ENCODE data around the gene SBNO1.
"Not testable (repeated sequence)": the region's sequence is repeated elsewhere in the genome, so short reads cannot be mapped to it uniquely, and the experiment has no call there.

The SBNO1 gene

DNA sequence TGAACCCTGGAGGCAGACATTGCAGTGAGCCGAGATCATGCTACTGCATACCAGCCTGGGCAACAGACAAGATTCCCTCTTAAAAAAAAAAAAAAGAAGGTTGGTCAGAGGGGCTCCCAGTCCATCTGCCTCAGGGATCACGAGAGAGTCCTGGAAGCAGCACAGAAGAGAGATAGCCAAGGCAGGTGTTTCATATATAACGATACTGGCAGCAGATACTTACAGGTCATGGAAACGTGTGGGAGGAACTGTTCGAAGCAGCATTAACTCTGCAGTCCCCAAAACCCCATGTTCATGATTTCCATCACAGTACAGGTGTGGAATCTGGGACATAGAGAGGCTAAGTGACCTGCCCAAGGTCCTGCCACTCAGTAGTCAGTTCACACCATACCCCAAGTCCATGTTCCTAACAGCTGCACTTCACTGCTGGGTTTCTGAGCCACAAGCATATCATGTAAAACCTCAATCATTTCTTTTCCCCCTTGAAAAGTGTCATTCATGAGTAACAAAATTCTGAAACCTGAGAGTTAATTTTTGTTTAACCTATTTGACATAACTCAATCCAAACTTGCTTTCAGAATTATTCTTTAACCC lies 109.7 kb downstream of the SBNO1 start:
- peaks cover 51% of the 10 kb centered on the region for H3K36me3 ChIP-seq (ENCODE audit: control insufficient read depth, insufficient read depth, low read length)
- no peaks in the 10 kb centered on the region for H3K27me3 ChIP-seq (replicated peaks; ENCODE audit: control insufficient read depth, insufficient read depth, low read length, poor library complexity, severe bottlenecking)
- H3K4me3 ChIP-seq (ENCODE audit: insufficient read depth, low read depth, low read length, poor library complexity, severe bottlenecking) = no peak overlapping the region
- no peak for DNase-seq
- peaks cover 5% of the 10 kb centered on the region for H3K4me1 ChIP-seq (ENCODE audit: control insufficient read depth, insufficient read depth, low read length, poor library complexity, severe bottlenecking)
- no peak overlapping the region for H3K27ac ChIP-seq (ENCODE audit: insufficient read depth, low read length, poor library complexity, severe bottlenecking)
- no peaks in the 10 kb centered on the region for H3K9me3 ChIP-seq (ENCODE audit: control insufficient read depth, low read length)

DNA sequence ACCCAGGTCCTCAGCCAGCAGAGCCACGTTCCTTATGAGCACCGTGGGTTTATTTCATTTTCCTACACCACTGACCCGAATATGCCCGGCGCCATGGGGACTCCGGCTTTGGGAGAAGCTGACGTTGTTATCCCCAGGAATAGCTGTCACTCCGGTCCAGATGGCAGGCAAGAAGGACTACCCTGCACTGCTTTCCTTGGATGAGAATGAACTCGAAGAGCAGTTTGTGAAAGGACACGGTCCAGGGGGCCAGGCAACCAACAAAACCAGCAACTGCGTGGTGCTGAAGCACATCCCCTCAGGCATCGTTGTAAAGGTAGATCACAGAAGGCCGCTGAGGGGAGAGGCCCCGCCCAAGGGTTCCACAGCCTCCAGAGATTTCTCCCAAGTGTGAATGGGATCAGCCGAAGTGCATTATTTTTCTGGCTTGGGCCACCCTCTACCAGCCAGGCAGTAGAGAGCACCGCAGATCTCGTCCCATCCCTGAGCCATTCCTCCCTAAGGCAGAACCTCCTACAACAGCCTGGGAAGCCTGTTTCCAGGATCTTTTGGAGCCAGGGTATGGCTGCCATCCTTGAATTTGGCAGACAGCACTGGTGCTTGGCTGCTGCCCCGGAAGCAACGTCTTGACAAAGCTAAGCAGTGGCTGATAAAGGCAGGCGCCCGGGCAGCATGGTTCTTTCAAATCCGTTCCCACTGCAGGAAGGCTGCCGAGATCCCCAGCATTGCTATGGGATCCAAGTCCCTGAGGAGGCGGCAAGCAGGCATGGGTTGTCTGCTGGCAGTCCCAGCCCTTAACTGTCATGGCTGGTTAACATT lies 110.8 kb downstream of the SBNO1 start:
- Histone ChIP-seq H3K27me3 (replicated peaks; ENCODE audit: control insufficient read depth, insufficient read depth, low read length, poor library complexity, severe bottlenecking) (no peaks in the 10 kb centered on the region), H3K36me3 (ENCODE audit: control insufficient read depth, insufficient read depth, low read length) (peaks cover 51% of the 10 kb centered on the region), H3K4me1 (ENCODE audit: control insufficient read depth, insufficient read depth, low read length, poor library complexity, severe bottlenecking) (peaks cover 5% of the 10 kb centered on the region), H3K27ac (ENCODE audit: insufficient read depth, low read length, poor library complexity, severe bottlenecking) (peak overlapping the region; percentile 18), H3K9me3 (ENCODE audit: control insufficient read depth, low read length) (no peaks in the 10 kb centered on the region), H3K4me3 (ENCODE audit: insufficient read depth, low read depth, low read length, poor library complexity, severe bottlenecking) (no peak overlapping the region)
- no peak for DNase-seq

DNA sequence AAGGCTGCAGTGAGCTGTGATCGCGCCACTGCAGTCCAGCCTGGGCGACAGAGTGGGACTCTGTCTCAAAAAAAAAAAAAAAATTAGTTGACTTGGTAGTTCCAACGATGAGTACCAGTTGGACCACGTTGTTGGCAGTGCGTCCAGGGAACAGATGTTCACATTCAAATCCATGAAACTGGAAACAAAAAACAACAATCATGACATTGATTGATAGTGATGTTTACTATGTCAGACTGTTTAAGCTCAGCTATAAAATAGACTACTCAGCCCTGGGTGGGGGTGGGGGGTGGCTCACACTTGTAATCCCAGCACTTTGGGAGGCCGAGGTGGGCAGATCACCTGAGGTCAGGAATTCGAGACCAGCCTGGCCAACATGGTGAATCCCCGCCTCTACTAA lies 112.3 kb downstream of the SBNO1 start:
- H3K4me1 ChIP-seq (ENCODE audit: control insufficient read depth, insufficient read depth, low read length, poor library complexity, severe bottlenecking) = not testable (repeated sequence)
- H3K36me3 ChIP-seq (ENCODE audit: control insufficient read depth, insufficient read depth, low read length) = peaks cover 39% of the 10 kb centered on the region

DNA sequence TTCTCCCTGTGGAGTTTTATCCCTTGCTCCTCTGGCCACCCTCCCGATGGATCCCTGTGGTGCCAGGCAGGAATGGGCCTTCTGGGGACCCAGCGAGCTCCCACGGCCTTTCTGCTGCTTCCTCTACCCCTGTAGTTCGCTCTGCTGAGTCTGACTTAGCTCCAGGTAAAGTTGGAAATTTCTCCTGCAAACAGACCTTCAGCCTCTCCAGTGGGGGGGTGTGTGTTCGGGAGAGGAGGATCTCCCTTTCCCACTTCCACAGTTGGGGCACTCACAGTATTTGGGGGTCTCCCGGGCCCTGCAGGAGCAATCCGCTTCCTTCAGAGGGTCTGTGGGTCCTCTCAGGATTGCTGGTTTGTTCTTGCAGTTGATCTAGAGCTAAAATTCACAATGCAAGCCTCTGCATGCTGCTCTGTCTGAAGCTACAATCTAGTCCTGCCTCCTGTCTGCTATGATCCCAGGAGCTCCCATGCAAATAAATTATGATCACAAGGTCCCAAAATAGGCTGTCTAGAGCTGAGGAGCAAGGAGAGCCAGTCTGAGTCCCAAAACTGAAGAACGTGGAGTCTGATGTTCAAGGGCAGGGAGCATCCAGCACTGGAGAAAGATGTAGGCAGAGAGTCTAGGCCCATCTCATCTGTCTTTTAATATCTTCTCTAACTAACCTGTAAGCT lies 113.1 kb downstream of the SBNO1 start:
- DNase-seq = no peak
- no peak overlapping the region for H3K27ac ChIP-seq (ENCODE audit: insufficient read depth, low read length, poor library complexity, severe bottlenecking)

More for the DNA sequence above, 112.3 kb downstream of the SBNO1 start:
- DNase-seq; H3K27ac ChIP-seq (ENCODE audit: insufficient read depth, low read length, poor library complexity, severe bottlenecking); H3K27me3 ChIP-seq (replicated peaks; ENCODE audit: control insufficient read depth, insufficient read depth, low read length, poor library complexity, severe bottlenecking); H3K9me3 ChIP-seq (ENCODE audit: control insufficient read depth, low read length); H3K4me3 ChIP-seq (ENCODE audit: insufficient read depth, low read depth, low read length, poor library complexity, severe bottlenecking): not testable (repeated sequence)

DNA sequence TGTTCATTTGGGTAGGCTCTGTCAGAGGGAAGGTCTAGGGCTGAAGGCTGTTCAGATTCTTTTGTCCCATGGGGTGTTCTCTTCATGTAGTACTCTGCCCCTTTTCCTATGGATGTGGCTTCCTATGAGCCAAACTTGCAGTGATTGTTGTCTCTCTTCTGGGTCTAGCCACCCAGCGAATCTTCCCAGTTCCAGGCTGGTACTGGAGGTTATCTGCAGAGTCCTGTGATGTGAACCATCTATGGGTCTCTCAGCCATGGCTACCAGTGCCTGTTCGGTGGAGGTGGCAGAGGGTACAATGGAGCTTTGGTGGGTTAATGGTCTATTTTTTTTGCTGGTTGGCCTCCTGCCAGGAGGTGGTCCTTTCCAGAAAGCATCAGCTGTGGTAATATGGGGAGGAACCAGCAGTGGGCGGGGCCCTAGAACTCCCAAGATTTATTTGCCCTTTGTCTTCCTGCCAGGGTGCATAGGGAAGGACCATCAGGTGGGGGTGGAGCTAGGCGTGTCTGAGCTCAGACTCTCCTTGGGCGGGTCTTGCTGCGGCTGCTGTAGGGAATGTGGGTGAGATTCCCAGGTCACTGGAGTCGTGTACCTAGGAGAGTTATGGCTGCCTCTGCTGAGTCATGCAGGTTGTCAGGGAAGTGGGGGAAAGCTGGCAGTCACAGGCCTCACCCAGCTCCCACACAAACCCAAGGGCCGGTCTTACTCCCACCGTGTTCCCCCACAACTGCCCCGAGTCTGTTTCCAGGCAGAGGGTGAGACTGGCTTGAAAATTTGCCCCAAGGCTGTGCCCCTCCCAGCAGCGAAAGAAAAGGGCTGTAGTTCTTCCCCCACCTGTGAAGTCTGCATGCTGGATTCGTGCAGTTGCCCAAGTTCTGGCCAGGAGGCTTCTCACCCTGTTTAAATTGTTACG lies 113.9 kb downstream of the SBNO1 start:
- Histone ChIP-seq H3K27me3 (replicated peaks; ENCODE audit: control insufficient read depth, insufficient read depth, low read length, poor library complexity, severe bottlenecking) (no peaks in the 10 kb centered on the region), H3K4me1 (ENCODE audit: control insufficient read depth, insufficient read depth, low read length, poor library complexity, severe bottlenecking) (peaks cover 5% of the 10 kb centered on the region), H3K9me3 (ENCODE audit: control insufficient read depth, low read length) (no peaks in the 10 kb centered on the region), H3K27ac (ENCODE audit: insufficient read depth, low read length, poor library complexity, severe bottlenecking) (no peak overlapping the region), H3K36me3 (ENCODE audit: control insufficient read depth, insufficient read depth, low read length) (peaks cover 23% of the 10 kb centered on the region), H3K4me3 (ENCODE audit: insufficient read depth, low read depth, low read length, poor library complexity, severe bottlenecking) (no peak overlapping the region)
- no peak for DNase-seq

More for the DNA sequence above, 113.1 kb downstream of the SBNO1 start:
- Histone ChIP-seq H3K27me3 (replicated peaks; ENCODE audit: control insufficient read depth, insufficient read depth, low read length, poor library complexity, severe bottlenecking) (no peaks in the 10 kb centered on the region), H3K9me3 (ENCODE audit: control insufficient read depth, low read length) (no peaks in the 10 kb centered on the region), H3K4me3 (ENCODE audit: insufficient read depth, low read depth, low read length, poor library complexity, severe bottlenecking) (no peak overlapping the region), H3K36me3 (ENCODE audit: control insufficient read depth, insufficient read depth, low read length) (peaks cover 31% of the 10 kb centered on the region), H3K4me1 (ENCODE audit: control insufficient read depth, insufficient read depth, low read length, poor library complexity, severe bottlenecking) (peaks cover 5% of the 10 kb centered on the region)

DNA sequence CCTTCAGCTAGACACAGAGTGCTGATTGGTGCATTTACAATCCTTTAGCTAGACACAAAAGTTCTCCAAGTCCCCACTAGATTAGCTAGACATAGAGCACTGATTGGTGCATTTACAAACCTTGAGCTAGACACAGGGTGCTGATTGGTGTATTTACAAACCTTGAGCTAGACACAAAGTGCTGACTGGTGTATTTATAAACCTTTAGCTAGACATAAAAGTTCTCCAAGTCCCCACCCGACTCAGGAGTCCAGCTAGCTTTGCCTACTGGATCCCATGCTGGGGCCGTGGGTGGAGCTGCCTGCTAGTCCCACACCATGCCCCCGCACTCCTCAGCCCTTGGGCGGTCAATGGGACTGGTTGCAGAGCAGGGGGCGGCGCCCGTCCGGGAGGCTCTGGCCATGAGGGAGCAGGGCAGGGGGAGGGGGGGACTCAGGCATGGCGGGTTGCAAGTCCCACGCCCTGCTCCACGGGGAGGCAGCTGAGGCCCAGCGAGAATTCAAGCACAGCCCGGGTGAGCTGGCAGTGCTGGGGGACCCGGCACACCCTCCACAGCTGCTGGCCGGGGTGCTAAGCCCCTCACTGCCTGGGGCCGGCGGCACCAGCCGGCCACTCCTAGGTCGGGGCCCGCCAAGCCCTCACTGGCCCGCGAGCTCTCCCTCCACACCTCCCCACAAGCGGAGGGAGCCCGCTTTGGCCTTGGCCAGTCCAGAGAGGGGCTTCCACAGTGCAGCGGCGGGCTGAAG lies 115.5 kb downstream of the SBNO1 start:
- not testable (repeated sequence) for H3K4me3 ChIP-seq (ENCODE audit: insufficient read depth, low read depth, low read length, poor library complexity, severe bottlenecking); DNase-seq; H3K4me1 ChIP-seq (ENCODE audit: control insufficient read depth, insufficient read depth, low read length, poor library complexity, severe bottlenecking); H3K27me3 ChIP-seq (replicated peaks; ENCODE audit: control insufficient read depth, insufficient read depth, low read length, poor library complexity, severe bottlenecking); H3K36me3 ChIP-seq (ENCODE audit: control insufficient read depth, insufficient read depth, low read length); H3K9me3 ChIP-seq (ENCODE audit: control insufficient read depth, low read length); H3K27ac ChIP-seq (ENCODE audit: insufficient read depth, low read length, poor library complexity, severe bottlenecking)

DNA sequence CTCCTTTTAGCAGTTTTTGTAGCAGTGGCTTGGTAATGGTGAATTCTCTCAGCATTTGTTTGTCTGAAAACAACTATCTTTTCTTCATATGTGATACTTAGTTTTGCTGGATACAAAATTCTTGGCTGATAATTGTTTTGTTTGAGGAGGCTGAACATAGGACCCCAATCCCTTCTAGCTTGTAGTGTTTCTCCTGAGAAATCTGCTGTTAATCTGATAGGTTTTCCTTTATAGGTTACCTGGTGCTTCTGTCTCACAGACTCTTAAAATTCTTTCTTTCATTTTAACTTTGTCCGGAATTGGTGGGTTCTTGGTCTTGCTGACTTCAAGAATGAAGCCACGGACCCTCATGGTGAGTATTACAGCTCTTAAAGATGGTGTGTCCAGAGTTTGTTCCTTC lies 116.5 kb downstream of the SBNO1 start:
- H3K9me3 ChIP-seq (ENCODE audit: control insufficient read depth, low read length); H3K27ac ChIP-seq (ENCODE audit: insufficient read depth, low read length, poor library complexity, severe bottlenecking); DNase-seq; H3K4me1 ChIP-seq (ENCODE audit: control insufficient read depth, insufficient read depth, low read length, poor library complexity, severe bottlenecking); H3K36me3 ChIP-seq (ENCODE audit: control insufficient read depth, insufficient read depth, low read length); H3K27me3 ChIP-seq (replicated peaks; ENCODE audit: control insufficient read depth, insufficient read depth, low read length, poor library complexity, severe bottlenecking); H3K4me3 ChIP-seq (ENCODE audit: insufficient read depth, low read depth, low read length, poor library complexity, severe bottlenecking): not testable (repeated sequence)

DNA sequence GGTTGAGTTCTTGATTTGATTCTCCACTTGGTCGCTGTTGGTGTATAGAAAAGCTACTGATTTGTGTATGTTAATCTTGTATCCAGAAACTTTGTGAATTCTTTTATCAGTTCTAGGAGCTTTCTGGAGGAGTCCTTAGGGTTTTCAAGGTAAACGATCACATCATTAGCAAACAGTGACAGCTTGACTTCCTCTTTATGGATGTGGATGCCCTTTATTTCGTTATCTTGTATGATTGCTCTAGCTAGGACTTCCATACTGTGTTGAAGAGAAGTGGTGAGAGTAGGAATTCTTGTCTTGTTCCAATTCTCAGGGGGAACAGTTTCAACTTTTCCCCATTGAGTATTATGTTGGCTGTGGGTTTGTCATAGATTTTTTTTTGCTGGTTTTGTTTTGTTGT lies 119.0 kb downstream of the SBNO1 start:
- no peaks in the 10 kb centered on the region for H3K36me3 ChIP-seq (ENCODE audit: control insufficient read depth, insufficient read depth, low read length)
- no peaks in the 10 kb centered on the region for H3K9me3 ChIP-seq (ENCODE audit: control insufficient read depth, low read length)
- no peak for DNase-seq
- no peaks in the 10 kb centered on the region for H3K27me3 ChIP-seq (replicated peaks; ENCODE audit: control insufficient read depth, insufficient read depth, low read length, poor library complexity, severe bottlenecking)
- peaks cover 11% of the 10 kb centered on the region for H3K4me1 ChIP-seq (ENCODE audit: control insufficient read depth, insufficient read depth, low read length, poor library complexity, severe bottlenecking)
- H3K4me3 ChIP-seq (ENCODE audit: insufficient read depth, low read depth, low read length, poor library complexity, severe bottlenecking) = no peak overlapping the region
- no peak overlapping the region for H3K27ac ChIP-seq (ENCODE audit: insufficient read depth, low read length, poor library complexity, severe bottlenecking)

DNA sequence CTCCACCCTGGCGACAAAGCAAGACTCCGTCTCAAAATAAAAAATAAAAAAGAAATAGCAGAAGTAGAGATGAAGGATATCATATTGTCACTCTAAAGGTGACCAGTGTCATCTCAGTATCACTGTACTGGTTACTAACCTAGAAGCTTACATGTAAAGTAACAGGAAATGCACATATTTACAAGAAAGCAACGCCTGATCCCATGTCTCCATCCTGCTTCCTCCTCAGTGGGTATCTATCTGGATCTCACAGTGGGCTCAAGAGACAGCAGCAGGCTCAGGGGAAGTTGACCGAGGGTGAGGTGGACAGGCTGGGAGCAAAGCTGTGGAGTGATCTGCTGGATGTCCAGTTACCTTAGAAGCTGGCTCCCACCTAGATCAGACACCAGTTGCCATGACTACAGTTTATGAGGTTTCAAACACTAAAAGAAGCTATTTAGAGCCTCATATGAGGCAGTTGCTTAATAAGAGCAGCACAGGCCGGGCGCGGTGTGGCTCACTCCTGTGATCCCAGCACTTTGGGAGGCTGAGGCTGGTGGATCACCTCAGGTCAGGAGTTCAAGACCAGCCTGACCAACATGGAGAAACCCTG lies 120.9 kb downstream of the SBNO1 start:
- no peaks in the 10 kb centered on the region for H3K36me3 ChIP-seq (ENCODE audit: control insufficient read depth, insufficient read depth, low read length)
- no peak for DNase-seq
- no peaks in the 10 kb centered on the region for H3K9me3 ChIP-seq (ENCODE audit: control insufficient read depth, low read length)
- H3K4me3 ChIP-seq (ENCODE audit: insufficient read depth, low read depth, low read length, poor library complexity, severe bottlenecking) = no peak overlapping the region
- H3K4me1 ChIP-seq (ENCODE audit: control insufficient read depth, insufficient read depth, low read length, poor library complexity, severe bottlenecking) = peaks cover 7% of the 10 kb centered on the region
- no peaks in the 10 kb centered on the region for H3K27me3 ChIP-seq (replicated peaks; ENCODE audit: control insufficient read depth, insufficient read depth, low read length, poor library complexity, severe bottlenecking)
- H3K27ac ChIP-seq (ENCODE audit: insufficient read depth, low read length, poor library complexity, severe bottlenecking) = no peak overlapping the region

Measured in effector memory CD4-positive, alpha-beta T cell (primary cell).